Panc1 (cell line): ENCODE data around the gene QPCT. TPM values are rescaled to one million over a fixed set of nuclear protein-coding genes. Genes with fewer than 3 reads are reported as not detected.

Source experiments
- ATAC-seq: fragments of 200-7000 bp; cut with Tn5 transposase; 2 replicates; pipeline ENCODE4 v1.9.1; 2020; ENCODE audit warnings: mild to moderate bottlenecking, moderate library complexity
- BruUV-seq: library from RNA; stranded (reverse); fragments of 400-500 nt; replicated peaks from 2 replicates; lab custom pipeline; 2021; lab: Mats Ljungman, UMichigan
- CTCF ChIA-PET: fragments of 300-600 bp; sonication (Branson Sonifier 250); formaldehyde crosslinking; loops from one replicate; lab custom pipeline; 2022; ENCODE audit warnings: antibody characterized with exemption; lab: Charles Lee
- POLR2A ChIA-PET: fragments of 300-600 bp; sonication (Branson Sonifier 250); formaldehyde crosslinking; loops from one replicate; lab custom pipeline; 2022; ENCODE audit warnings: antibody characterized with exemption; lab: Charles Lee
- DNase-seq: peaks from one replicate; pipeline ENCODE4 v3.0.0-alpha.2; 2010; ENCODE audit warnings: low read depth, low spot score
- H3K27ac ChIP-seq: 2 replicates; pipeline ENCODE4 v1.5.1; 2011; ENCODE audit warnings: mild to moderate bottlenecking, low read length, inconsistent platforms
- H3K27me3 ChIP-seq: fragments of 200-500 bp; sonication (Bioruptor generic); 2 replicates; pipeline ENCODE4 v1.6.0; 2014; ENCODE audit warnings: low read length, inconsistent platforms; ENCODE audit not compliant: control insufficient read depth, insufficient read depth
- H3K36me3 ChIP-seq: fragments of 200-500 bp; sonication (Bioruptor generic); 2 replicates; pipeline ENCODE4 v1.5.1; 2014; ENCODE audit warnings: inconsistent platforms, mild to moderate bottlenecking, low read length, moderate library complexity; ENCODE audit not compliant: control insufficient read depth, insufficient read depth
- H3K4me1 ChIP-seq: 2 replicates; pipeline ENCODE4 v1.5.1; 2011; ENCODE audit warnings: inconsistent platforms, mild to moderate bottlenecking, low read length, moderate library complexity; ENCODE audit not compliant: control insufficient read depth, insufficient read depth
- H3K4me3 ChIP-seq, 2 experiments: 2 replicates each; pipeline ENCODE4 v1.5.1; 2011 to 2012; ENCODE audit warnings: low read depth in 2 of 2, low read length in 2 of 2, mild to moderate bottlenecking in 2 of 2, inconsistent platforms in 1 of 2, moderate library complexity in 1 of 2
- H3K9me3 ChIP-seq: fragments of 200-500 bp; sonication (Bioruptor generic); 2 replicates; pipeline ENCODE4 v1.5.1; 2014; ENCODE audit warnings: low read depth, mild to moderate bottlenecking, inconsistent platforms, low read length, moderate library complexity; ENCODE audit not compliant: control insufficient read depth, insufficient read depth
- POLR2AphosphoS5 ChIP-seq: IDR thresholded peaks from 2 replicates; pipeline ENCODE4 v1.6.1; 2012; ENCODE audit warnings: mild to moderate bottlenecking, low read depth, low read length, moderate library complexity
- SIN3A ChIP-seq: IDR thresholded peaks from 2 replicates; pipeline ENCODE4 v1.6.1; 2012; ENCODE audit warnings: low read depth, mild to moderate bottlenecking, low read length, moderate library complexity, borderline replicate concordance; ENCODE audit not compliant: insufficient read depth
- TCF7L2 ChIP-seq: IDR thresholded peaks from 2 replicates; pipeline ENCODE4 v1.6.1; 2011; ENCODE audit warnings: mild to moderate bottlenecking, low read depth, low read length, inconsistent platforms
- in situ Hi-C: cut with HindIII; loops from 2 replicates; pipeline ENCODE4 v1.10.0; 2016; ENCODE audit warnings: low sequenced_read_pairs, low pct_unique_long_range_greater_than_20kb
- intact Hi-C: fragments of 100-400 bp; cut with micrococcal nuclease; formaldehyde crosslinking; loops from one replicate; pipeline ENCODE4 v1.10.0; 2022; ENCODE audit not compliant: unreplicated experiment
- total RNA-seq: library from RNA; stranded (reverse); gene quantifications from one replicate; pipeline ENCODE4 v1.2.1, GENCODE V29; 2021; ENCODE audit not compliant: unreplicated experiment
- TF ChIP-seq, protein P1 (sequence below): fragments of 450-650 bp; IDR thresholded peaks from 2 replicates; pipeline ENCODE4 v1.5.1; 2017; ENCODE audit warnings: mild to moderate bottlenecking
- TF ChIP-seq, protein P2 (sequence below), 2 experiments: IDR thresholded peaks; 2 replicates each; pipeline ENCODE4 v1.6.1; 2011 to 2012; ENCODE audit warnings: low read depth in 2 of 2, control low read depth in 1 of 2, low read length in 1 of 2, mild to moderate bottlenecking in 1 of 2, moderate library complexity in 1 of 2; ENCODE audit not compliant: insufficient read depth in 1 of 2

QPCT gene
- total RNA-seq, 1 experiment from 2014 or later: 2.3 TPM

GRCh38 chr2:37343537-37344434 lies 644 bp upstream of the QPCT start:
- peak overlapping the region; percentile 42 to 63 for H3K4me3 ChIP-seq
- ATAC-seq (peak; percentile 73), DNase-seq (no peak)
- no peak overlapping the region for H3K27ac ChIP-seq
- in situ Hi-C loops (no loop called here), intact Hi-C loops (no loop called here)
- 0 out of 2 replicates have a peak, but pooled peaks cover 2% of the 10 kb centered on the region for H3K4me1 ChIP-seq
- no peak for TF ChIP-seq SIN3A
- no peak for TF ChIP-seq TCF7L2
- TF ChIP-seq, protein P1, sequence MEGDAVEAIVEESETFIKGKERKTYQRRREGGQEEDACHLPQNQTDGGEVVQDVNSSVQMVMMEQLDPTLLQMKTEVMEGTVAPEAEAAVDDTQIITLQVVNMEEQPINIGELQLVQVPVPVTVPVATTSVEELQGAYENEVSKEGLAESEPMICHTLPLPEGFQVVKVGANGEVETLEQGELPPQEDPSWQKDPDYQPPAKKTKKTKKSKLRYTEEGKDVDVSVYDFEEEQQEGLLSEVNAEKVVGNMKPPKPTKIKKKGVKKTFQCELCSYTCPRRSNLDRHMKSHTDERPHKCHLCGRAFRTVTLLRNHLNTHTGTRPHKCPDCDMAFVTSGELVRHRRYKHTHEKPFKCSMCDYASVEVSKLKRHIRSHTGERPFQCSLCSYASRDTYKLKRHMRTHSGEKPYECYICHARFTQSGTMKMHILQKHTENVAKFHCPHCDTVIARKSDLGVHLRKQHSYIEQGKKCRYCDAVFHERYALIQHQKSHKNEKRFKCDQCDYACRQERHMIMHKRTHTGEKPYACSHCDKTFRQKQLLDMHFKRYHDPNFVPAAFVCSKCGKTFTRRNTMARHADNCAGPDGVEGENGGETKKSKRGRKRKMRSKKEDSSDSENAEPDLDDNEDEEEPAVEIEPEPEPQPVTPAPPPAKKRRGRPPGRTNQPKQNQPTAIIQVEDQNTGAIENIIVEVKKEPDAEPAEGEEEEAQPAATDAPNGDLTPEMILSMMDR: peak; percentile 53
- TF ChIP-seq, protein P2, sequence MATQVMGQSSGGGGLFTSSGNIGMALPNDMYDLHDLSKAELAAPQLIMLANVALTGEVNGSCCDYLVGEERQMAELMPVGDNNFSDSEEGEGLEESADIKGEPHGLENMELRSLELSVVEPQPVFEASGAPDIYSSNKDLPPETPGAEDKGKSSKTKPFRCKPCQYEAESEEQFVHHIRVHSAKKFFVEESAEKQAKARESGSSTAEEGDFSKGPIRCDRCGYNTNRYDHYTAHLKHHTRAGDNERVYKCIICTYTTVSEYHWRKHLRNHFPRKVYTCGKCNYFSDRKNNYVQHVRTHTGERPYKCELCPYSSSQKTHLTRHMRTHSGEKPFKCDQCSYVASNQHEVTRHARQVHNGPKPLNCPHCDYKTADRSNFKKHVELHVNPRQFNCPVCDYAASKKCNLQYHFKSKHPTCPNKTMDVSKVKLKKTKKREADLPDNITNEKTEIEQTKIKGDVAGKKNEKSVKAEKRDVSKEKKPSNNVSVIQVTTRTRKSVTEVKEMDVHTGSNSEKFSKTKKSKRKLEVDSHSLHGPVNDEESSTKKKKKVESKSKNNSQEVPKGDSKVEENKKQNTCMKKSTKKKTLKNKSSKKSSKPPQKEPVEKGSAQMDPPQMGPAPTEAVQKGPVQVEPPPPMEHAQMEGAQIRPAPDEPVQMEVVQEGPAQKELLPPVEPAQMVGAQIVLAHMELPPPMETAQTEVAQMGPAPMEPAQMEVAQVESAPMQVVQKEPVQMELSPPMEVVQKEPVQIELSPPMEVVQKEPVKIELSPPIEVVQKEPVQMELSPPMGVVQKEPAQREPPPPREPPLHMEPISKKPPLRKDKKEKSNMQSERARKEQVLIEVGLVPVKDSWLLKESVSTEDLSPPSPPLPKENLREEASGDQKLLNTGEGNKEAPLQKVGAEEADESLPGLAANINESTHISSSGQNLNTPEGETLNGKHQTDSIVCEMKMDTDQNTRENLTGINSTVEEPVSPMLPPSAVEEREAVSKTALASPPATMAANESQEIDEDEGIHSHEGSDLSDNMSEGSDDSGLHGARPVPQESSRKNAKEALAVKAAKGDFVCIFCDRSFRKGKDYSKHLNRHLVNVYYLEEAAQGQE (IDR thresholded peaks at IDR 0.05; ENCODE audit: insufficient read depth in 1 of 2, low read depth in 2 of 2, low read length in 1 of 2): no peak
- no peak for TF ChIP-seq POLR2AphosphoS5
- POLR2A ChIA-PET: no interaction called here
- no peaks in the 10 kb centered on the region for H3K36me3 ChIP-seq
- no peaks in the 10 kb centered on the region; the same call in none of the 2 replicates for H3K27me3 ChIP-seq
- no TSS peak for BruUV-seq
- H3K9me3 ChIP-seq: no peaks in the 10 kb centered on the region
- CTCF ChIA-PET: interaction anchor here (0.6 kb wide), 1 partner anchor 342 kb away, joined by 3 read pairs; no protein-coding TSS in a partner anchor

DNA sequence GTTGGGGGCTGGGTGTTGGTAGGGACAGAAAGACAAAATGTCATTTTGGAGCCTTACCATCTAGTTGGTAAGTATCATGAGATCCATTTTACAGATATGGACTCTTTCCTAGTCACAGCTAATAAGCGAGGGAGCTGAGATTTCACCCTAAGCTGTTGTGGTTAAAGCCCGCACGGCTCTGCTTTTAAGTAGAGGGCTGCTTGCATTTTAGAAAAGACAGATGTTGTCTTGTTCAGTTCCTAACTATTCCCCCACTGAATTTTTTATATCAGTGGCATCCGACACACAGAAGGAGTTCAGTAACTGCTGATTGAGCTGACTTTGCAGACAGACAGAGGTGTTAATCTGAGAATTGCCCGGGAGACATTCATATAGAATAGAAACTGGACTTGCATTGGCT lies 3.7 kb downstream of the QPCT start:
- no peak for TF ChIP-seq SIN3A
- TF ChIP-seq, protein P1: no peak
- no peak for TF ChIP-seq POLR2AphosphoS5
- TF ChIP-seq, protein P2 (IDR thresholded peaks at IDR 0.05; ENCODE audit: insufficient read depth in 1 of 2, low read depth in 2 of 2, low read length in 1 of 2): no peak
- no peak for TF ChIP-seq TCF7L2
- Histone ChIP-seq H3K9me3 (no peaks in the 10 kb centered on the region), H3K27me3 (no peaks in the 10 kb centered on the region; the same call in none of the 2 replicates), H3K36me3 (no peaks in the 10 kb centered on the region), H3K27ac (no peak overlapping the region), H3K4me3 (no peak overlapping the region), H3K4me1 (0 out of 2 replicates have a peak, but pooled peaks cover 2% of the 10 kb centered on the region)
- ChIA-PET CTCF (no interaction called here), POLR2A (no interaction called here)
- DNase-seq (no peak), ATAC-seq (no peak)
- intact Hi-C loops (no loop called here), in situ Hi-C loops (no loop called here)
- no TSS peak for BruUV-seq
